ENCODE data around the gene CDK2AP2. TPM values are rescaled to one million over a fixed set of nuclear protein-coding genes. Genes with fewer than 3 reads are reported as not detected.
"Not testable (repeated sequence)": the region's sequence is repeated elsewhere in the genome, so short reads cannot be mapped to it uniquely, and the experiment has no call there.

The CDK2AP2 gene, protein sequence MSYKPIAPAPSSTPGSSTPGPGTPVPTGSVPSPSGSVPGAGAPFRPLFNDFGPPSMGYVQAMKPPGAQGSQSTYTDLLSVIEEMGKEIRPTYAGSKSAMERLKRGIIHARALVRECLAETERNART
- total RNA-seq (2014; rRNA removed; shearing (Covaris generic)) (39.8 and 48.6 TPM in 2 replicates), polyA plus RNA-seq (2016; fragmentation: Nextera tagmentation; extraction: Ambion mirVana) (120 and 128 TPM in 2 replicates)
- long read RNA-seq, transcript CDK2AP2-201 (4 exons, 1,378 nt), result major isoform, 28 of 38 reads
- long read RNA-seq, partial matches to known transcripts, result 1 of 38 reads
- long read RNA-seq, other reads (novel, unspliced or antisense), result 1 of 38 reads

DNA sequence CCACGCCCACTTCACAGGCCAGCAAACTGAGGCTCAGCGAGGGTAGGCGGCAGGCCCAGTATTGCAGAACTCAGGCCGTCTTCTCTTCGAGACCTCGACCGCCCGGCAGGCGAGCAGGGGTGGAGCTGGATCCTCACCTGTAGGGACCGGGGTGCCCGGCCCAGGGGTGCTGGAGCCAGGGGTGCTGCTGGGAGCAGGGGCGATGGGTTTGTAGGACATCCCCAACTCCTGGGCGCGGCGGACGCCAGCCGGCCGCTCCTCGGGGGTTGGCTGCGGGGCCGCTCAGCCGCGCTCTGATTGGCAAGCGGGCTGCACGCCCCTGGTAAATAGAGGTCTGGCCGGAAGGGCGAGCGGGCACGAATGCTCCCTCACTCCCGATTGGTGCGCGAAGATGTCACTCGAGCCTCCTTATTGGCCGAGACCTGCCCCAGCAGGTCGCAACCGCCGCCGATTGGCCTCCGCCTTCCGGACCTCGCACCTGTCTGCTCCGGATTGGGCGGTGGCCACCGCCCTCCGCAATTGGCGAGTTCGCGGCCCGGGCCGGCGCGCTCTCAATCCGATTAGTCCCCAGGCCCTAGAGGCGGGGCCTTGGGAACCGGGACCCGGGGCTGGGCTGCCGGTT lies at the start of gene CDK2AP2:
CDK2AP2 (minus strand) TSS at position 299 of the 622 bp plus-strand sequence; CDS start at position 219, 80 bp downstream.
- peak within 1 kb of the TSS; percentile 95 for H3K4me2 ChIP-seq
- H3K4me3 ChIP-seq, result peak within 1 kb of the TSS; percentile 86
- Mint-ChIP-seq H3K9me3 (peaks cover 3% of the 10 kb centered on the region; the same call in 1 of the 3 replicates), H3K27ac (peak within 1 kb of the TSS; percentile 93), H3K4me3 (peak within 1 kb of the TSS; percentile 73), H3K36me3 (ENCODE audit: low read depth) (peaks cover 7% of the 10 kb centered on the region), H3K27me3 (ENCODE audit: insufficient read depth, low read depth, poor library complexity) (peaks cover 16% of the 10 kb centered on the region), H3K4me1 (peaks cover 23% of the 10 kb centered on the region)
- peaks cover 16% of the 10 kb centered on the region; the same call in 1 of the 2 replicates for H3F3A ChIP-seq (replicated peaks; ENCODE audit: low read depth)
- peak within 1 kb of the TSS; percentile 94 for H2AFZ ChIP-seq
- peaks cover 27% of the 10 kb centered on the region for H3K4me1 ChIP-seq (ENCODE audit: insufficient read depth)
- H3K27me3 ChIP-seq (ENCODE audit: insufficient read depth), result no peaks in the 10 kb centered on the region; the same call in 1 of the 2 replicates
- peaks cover 12% of the 10 kb centered on the region for H4K20me1 ChIP-seq (replicated peaks; ENCODE audit: insufficient read depth)
- H3K27ac ChIP-seq (ENCODE audit: low read depth), result peak within 1 kb of the TSS; percentile 92
- no peaks in the 10 kb centered on the region for H3K9me2 ChIP-seq (ENCODE audit: insufficient read depth)
- no peak for TF ChIP-seq NANOG (IDR thresholded peaks at IDR 0.05; ENCODE audit: borderline replicate concordance)
- no peak for TF ChIP-seq CREB1 (CRISPR knock-in tag; IDR thresholded peaks at IDR 0.05; ENCODE audit: low read depth)
- peak; percentile 60 for TF ChIP-seq POLR2AphosphoS5 (IDR thresholded peaks at IDR 0.05; ENCODE audit: low read depth)
- H3K36me3 ChIP-seq (ENCODE audit: insufficient read depth), result no peaks in the 10 kb centered on the region
- DNase-seq (ENCODE audit: low spot score), result peak; percentile 100
- ATAC-seq, result peak; percentile 78
- peaks cover 5% of the 10 kb centered on the region; the same call in 1 of the 2 replicates for H3K79me2 ChIP-seq (replicated peaks; ENCODE audit: insufficient read depth)

DNA sequence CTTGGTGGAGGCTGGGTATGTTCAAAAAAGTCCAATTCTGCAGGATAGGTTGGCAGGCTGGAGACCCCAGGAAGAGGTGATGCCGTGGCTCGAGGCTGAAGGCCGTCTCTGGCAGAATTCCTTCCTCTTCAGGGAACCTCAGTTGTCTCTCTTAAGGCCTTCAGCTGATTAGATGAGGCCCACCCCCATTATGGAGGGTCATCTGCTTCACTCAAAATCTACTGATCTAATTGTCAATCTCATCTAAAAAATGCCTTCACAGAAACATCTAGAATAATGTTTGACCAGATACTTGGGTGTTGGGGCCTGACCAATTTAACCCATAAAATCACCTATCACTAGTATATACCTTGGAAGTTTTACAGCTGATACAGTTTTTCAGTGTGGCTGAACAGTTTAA lies 48.3 kb upstream of the CDK2AP2 start:
- Histone ChIP-seq H3K4me1 (ENCODE audit: insufficient read depth) (no peaks in the 10 kb centered on the region), H2AFZ (no peak overlapping the region), H3K4me3 (no peak overlapping the region), H3K36me3 (ENCODE audit: insufficient read depth) (no peaks in the 10 kb centered on the region), H3K79me2 (replicated peaks; ENCODE audit: insufficient read depth) (no peaks in the 10 kb centered on the region), H3K27ac (ENCODE audit: low read depth) (no peak overlapping the region), H4K20me1 (replicated peaks; ENCODE audit: insufficient read depth) (no peaks in the 10 kb centered on the region), H3K4me2 (no peak overlapping the region), H3F3A (replicated peaks; ENCODE audit: low read depth) (no peaks in the 10 kb centered on the region), H3K9me2 (ENCODE audit: insufficient read depth) (no peaks in the 10 kb centered on the region), H3K27me3 (ENCODE audit: insufficient read depth) (no peaks in the 10 kb centered on the region)
- no peaks in the 10 kb centered on the region for H3K4me1 Mint-ChIP-seq
- TF ChIP-seq CREB1 (CRISPR knock-in tag; IDR thresholded peaks at IDR 0.05; ENCODE audit: low read depth), result no peak
- TF ChIP-seq, protein P1, sequence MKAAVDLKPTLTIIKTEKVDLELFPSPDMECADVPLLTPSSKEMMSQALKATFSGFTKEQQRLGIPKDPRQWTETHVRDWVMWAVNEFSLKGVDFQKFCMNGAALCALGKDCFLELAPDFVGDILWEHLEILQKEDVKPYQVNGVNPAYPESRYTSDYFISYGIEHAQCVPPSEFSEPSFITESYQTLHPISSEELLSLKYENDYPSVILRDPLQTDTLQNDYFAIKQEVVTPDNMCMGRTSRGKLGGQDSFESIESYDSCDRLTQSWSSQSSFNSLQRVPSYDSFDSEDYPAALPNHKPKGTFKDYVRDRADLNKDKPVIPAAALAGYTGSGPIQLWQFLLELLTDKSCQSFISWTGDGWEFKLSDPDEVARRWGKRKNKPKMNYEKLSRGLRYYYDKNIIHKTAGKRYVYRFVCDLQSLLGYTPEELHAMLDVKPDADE (IDR thresholded peaks at IDR 0.05), result no peak
- TF ChIP-seq, protein P2, sequence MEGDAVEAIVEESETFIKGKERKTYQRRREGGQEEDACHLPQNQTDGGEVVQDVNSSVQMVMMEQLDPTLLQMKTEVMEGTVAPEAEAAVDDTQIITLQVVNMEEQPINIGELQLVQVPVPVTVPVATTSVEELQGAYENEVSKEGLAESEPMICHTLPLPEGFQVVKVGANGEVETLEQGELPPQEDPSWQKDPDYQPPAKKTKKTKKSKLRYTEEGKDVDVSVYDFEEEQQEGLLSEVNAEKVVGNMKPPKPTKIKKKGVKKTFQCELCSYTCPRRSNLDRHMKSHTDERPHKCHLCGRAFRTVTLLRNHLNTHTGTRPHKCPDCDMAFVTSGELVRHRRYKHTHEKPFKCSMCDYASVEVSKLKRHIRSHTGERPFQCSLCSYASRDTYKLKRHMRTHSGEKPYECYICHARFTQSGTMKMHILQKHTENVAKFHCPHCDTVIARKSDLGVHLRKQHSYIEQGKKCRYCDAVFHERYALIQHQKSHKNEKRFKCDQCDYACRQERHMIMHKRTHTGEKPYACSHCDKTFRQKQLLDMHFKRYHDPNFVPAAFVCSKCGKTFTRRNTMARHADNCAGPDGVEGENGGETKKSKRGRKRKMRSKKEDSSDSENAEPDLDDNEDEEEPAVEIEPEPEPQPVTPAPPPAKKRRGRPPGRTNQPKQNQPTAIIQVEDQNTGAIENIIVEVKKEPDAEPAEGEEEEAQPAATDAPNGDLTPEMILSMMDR (conservative IDR thresholded peaks at IDR 0.05; ENCODE audit: low read depth in 2 of 2), result no peak
- no peak for TF ChIP-seq POLR2AphosphoS5 (IDR thresholded peaks at IDR 0.05; ENCODE audit: low read depth)
- no peak for TF ChIP-seq STAT1 (IDR thresholded peaks at IDR 0.05; ENCODE audit: unreplicated experiment)
- TF ChIP-seq EZH2 (IDR thresholded peaks at IDR 0.05; ENCODE audit: low read depth, unreplicated experiment), result no peak
- no peak for DNase-seq (ENCODE audit: low spot score)
- no peak overlapping the region for H3K27ac Mint-ChIP-seq
- ATAC-seq, result no peak
- peaks cover 16% of the 10 kb centered on the region for H3K9me3 Mint-ChIP-seq
- H3K27me3 Mint-ChIP-seq (ENCODE audit: insufficient read depth, low read depth, poor library complexity), result peaks cover 1% of the 10 kb centered on the region
- 0 out of 3 replicates have a peak, but pooled peaks cover 5% of the 10 kb centered on the region for H3K36me3 Mint-ChIP-seq (ENCODE audit: low read depth)
- H3K4me3 Mint-ChIP-seq, result no peak overlapping the region

DNA sequence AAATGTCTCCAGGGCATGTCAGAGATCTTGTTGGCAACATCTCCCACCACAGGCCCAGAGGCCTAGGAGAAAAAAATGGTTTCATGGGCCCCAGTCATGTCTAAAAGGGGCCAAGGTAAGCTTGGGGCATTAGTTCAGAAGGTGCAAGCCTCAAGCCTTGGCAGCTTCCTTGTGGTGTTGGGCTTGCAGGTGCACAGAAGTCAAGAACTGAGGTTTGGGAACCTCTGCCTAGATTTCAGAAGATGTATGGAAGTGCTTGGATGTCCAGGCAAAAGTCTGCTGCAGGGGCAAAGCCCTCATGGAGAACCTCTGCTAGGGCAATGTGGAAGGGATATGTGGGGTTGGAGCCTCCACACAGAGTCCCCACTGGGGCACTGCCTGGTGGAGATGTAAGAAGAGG lies 43.7 kb upstream of the CDK2AP2 start:
- Mint-ChIP-seq H3K36me3 (ENCODE audit: low read depth) (peaks cover 13% of the 10 kb centered on the region; the same call in 1 of the 3 replicates), H3K9me3 (peaks cover 31% of the 10 kb centered on the region)
- H4K20me1 ChIP-seq (replicated peaks; ENCODE audit: insufficient read depth); H3K27ac Mint-ChIP-seq; DNase-seq (ENCODE audit: low spot score); H3K79me2 ChIP-seq (replicated peaks; ENCODE audit: insufficient read depth); H3K27ac ChIP-seq (ENCODE audit: low read depth); H3K4me1 Mint-ChIP-seq; H3K27me3 Mint-ChIP-seq (ENCODE audit: insufficient read depth, low read depth, poor library complexity); H3K4me1 ChIP-seq (ENCODE audit: insufficient read depth); H2AFZ ChIP-seq; H3K4me2 ChIP-seq; H3K9me2 ChIP-seq (ENCODE audit: insufficient read depth); H3K36me3 ChIP-seq (ENCODE audit: insufficient read depth); H3K4me3 Mint-ChIP-seq; H3K4me3 ChIP-seq; H3K27me3 ChIP-seq (ENCODE audit: insufficient read depth); ATAC-seq; H3F3A ChIP-seq (replicated peaks; ENCODE audit: low read depth): not testable (repeated sequence)

Data from GM23338 (cell line).